ENCODE data around the gene NCK2. TPM values are rescaled to one million over a fixed set of nuclear protein-coding genes. Genes with fewer than 3 reads are reported as not detected.

The NCK2 gene
- total RNA-seq, 1 experiment from 2014 or later = 49.2 TPM

GRCh38 chr2:105721991-105722511 lies 22.7 kb upstream of the NCK2 start:
- Histone ChIP-seq H4K20me1 (ENCODE audit: control insufficient read depth, insufficient read depth, insufficient read length) (no peaks in the 10 kb centered on the region), H3K79me1 (ENCODE audit: insufficient read depth, low read depth, low read length, poor library complexity, severe bottlenecking) (no peaks in the 10 kb centered on the region), H3K23me2 (ENCODE audit: insufficient read length, low read depth, low read length, poor library complexity, severe bottlenecking) (no peaks in the 10 kb centered on the region), H3K79me2 (ENCODE audit: insufficient read depth, low read length) (no peaks in the 10 kb centered on the region), H2BK20ac (ENCODE audit: low read depth, low read length, poor library complexity, severe bottlenecking) (no peak overlapping the region), H3K27me3 (ENCODE audit: insufficient read depth, low read length) (no peaks in the 10 kb centered on the region), H2BK120ac (ENCODE audit: low read depth, low read length, poor library complexity, severe bottlenecking) (no peak overlapping the region), H3K4me2 (ENCODE audit: insufficient read depth, insufficient read length, low read length) (no peak overlapping the region), H4K91ac (ENCODE audit: insufficient read length, low read depth, low read length) (no peak overlapping the region), H2BK15ac (ENCODE audit: low read depth, low read length) (no peak overlapping the region), H3K4ac (ENCODE audit: low read depth, low read length) (no peak overlapping the region), H3K9me3 (ENCODE audit: control insufficient read depth, low read depth, low read length) (no peaks in the 10 kb centered on the region), H3K18ac (ENCODE audit: insufficient read length, low read depth, low read length) (no peak overlapping the region), H3K27ac (ENCODE audit: insufficient read length, low read depth, low read length) (no peak overlapping the region), H3K14ac (ENCODE audit: insufficient read depth, low read length) (no peak overlapping the region), H4K8ac (replicated peaks; ENCODE audit: insufficient read length, low read depth, low read length) (no peak overlapping the region), H3K9ac (ENCODE audit: extremely low read depth, insufficient read length, low read length) (no peak overlapping the region), H3K23ac (ENCODE audit: insufficient read length, low read depth, low read length) (no peak overlapping the region), H4K5ac (ENCODE audit: insufficient read length, low read depth, low read length) (no peak overlapping the region), H3T11ph (ENCODE audit: low read length) (no peak overlapping the region), H2AFZ (ENCODE audit: low read length) (no peak overlapping the region), H3K4me1 (ENCODE audit: insufficient read depth, low read length) (no peaks in the 10 kb centered on the region), H2BK5ac (ENCODE audit: insufficient read length, low read length) (no peak overlapping the region), H2BK12ac (ENCODE audit: insufficient read length, low read depth, low read length) (no peak overlapping the region), H2AK5ac (ENCODE audit: insufficient read length, low read length) (no peak overlapping the region), H3K56ac (ENCODE audit: insufficient read length, low read depth, low read length) (no peak overlapping the region)
- H3K27me3 Mint-ChIP-seq (ENCODE audit: low read depth) = peaks cover 2% of the 10 kb centered on the region
- peaks cover 3 to 8% of the 10 kb centered on the region in 2 experiments for H3K4me1 Mint-ChIP-seq
- DNase-seq = no peak
- H3K4me3 Mint-ChIP-seq = no peak overlapping the region
- H3K9me3 Mint-ChIP-seq = peaks cover 4 to 5% of the 10 kb centered on the region in 2 experiments
- peaks cover 0 to 5% (median 4%) of the 10 kb centered on the region in 3 experiments; a peak in 3 of 7 replicates for H3K36me3 Mint-ChIP-seq (ENCODE audit: insufficient read depth in 1 of 3, low read depth in 3 of 3)
- TF ChIP-seq CTCF (conservative IDR thresholded peaks at IDR 0.05) = no peak
- WGBS (ENCODE audit: extremely low coverage, insufficient read length, low lambda C conversion rate) = no CpG with 5 or more reads among the region's 8 CpGs
- no peak overlapping the region; a peak in 1 of 7 replicates for H3K27ac Mint-ChIP-seq
